ENCODE results near the gene TBL3.
"Not testable (repeated sequence)": the region's sequence is repeated elsewhere in the genome, so short reads cannot be mapped to it uniquely, and the experiment has no call there.

TBL3 gene

GRCh38 chr16:1949507-1949906 lies 22.3 kb upstream of the TBL3 start:
- TF ChIP-seq CTCF (IDR thresholded peaks at IDR 0.05; ENCODE audit: poor library complexity, severe bottlenecking): no peak
- no peak overlapping the region for H3K4me3 ChIP-seq (ENCODE audit: severe bottlenecking)
- H3K27ac ChIP-seq (ENCODE audit: poor library complexity, severe bottlenecking): no peak overlapping the region
- no peaks in the 10 kb centered on the region for H3K27me3 ChIP-seq (ENCODE audit: insufficient read depth, poor library complexity, severe bottlenecking)
- ATAC-seq (ENCODE audit: low read depth): no peak
- H3K36me3 ChIP-seq (ENCODE audit: low read depth): no peaks in the 10 kb centered on the region
- H3K9me3 ChIP-seq (ENCODE audit: severe bottlenecking): no peaks in the 10 kb centered on the region
- peaks cover 8% of the 10 kb centered on the region for H3K4me1 ChIP-seq (ENCODE audit: insufficient read depth, poor library complexity, severe bottlenecking)
- DNase-seq (ENCODE audit: low spot score): no peak

GRCh38 chr16:1950047-1950446 lies 21.8 kb upstream of the TBL3 start:
- TF ChIP-seq CTCF (IDR thresholded peaks at IDR 0.05; ENCODE audit: poor library complexity, severe bottlenecking): no peak
- no peaks in the 10 kb centered on the region for H3K9me3 ChIP-seq (ENCODE audit: severe bottlenecking)
- no peak overlapping the region for H3K4me3 ChIP-seq (ENCODE audit: severe bottlenecking)
- ATAC-seq (ENCODE audit: low read depth) (peak; percentile 80), DNase-seq (ENCODE audit: low spot score) (peak; percentile 74)
- H3K4me1 ChIP-seq (ENCODE audit: insufficient read depth, poor library complexity, severe bottlenecking): peaks cover 8% of the 10 kb centered on the region
- no peak overlapping the region for H3K27ac ChIP-seq (ENCODE audit: poor library complexity, severe bottlenecking)
- no peaks in the 10 kb centered on the region for H3K27me3 ChIP-seq (ENCODE audit: insufficient read depth, poor library complexity, severe bottlenecking)
- no peaks in the 10 kb centered on the region for H3K36me3 ChIP-seq (ENCODE audit: low read depth)

- no peak for ATAC-seq (ENCODE audit: low read depth)
- H3K36me3 ChIP-seq (ENCODE audit: low read depth): no peaks in the 10 kb centered on the region
- no peak overlapping the region for H3K4me3 ChIP-seq (ENCODE audit: severe bottlenecking)
- DNase-seq (ENCODE audit: low spot score): no peak
- no peaks in the 10 kb centered on the region for H3K27me3 ChIP-seq (ENCODE audit: insufficient read depth, poor library complexity, severe bottlenecking)
- H3K27ac ChIP-seq (ENCODE audit: poor library complexity, severe bottlenecking): no peak overlapping the region
- H3K4me1 ChIP-seq (ENCODE audit: insufficient read depth, poor library complexity, severe bottlenecking): peaks cover 8% of the 10 kb centered on the region
- H3K9me3 ChIP-seq (ENCODE audit: severe bottlenecking): no peaks in the 10 kb centered on the region
- TF ChIP-seq CTCF (IDR thresholded peaks at IDR 0.05; ENCODE audit: poor library complexity, severe bottlenecking): no peak
Measured at GRCh38 chr16:1950559-1950958, 21.3 kb upstream of the TBL3 start.

- no peaks in the 10 kb centered on the region for H3K36me3 ChIP-seq (ENCODE audit: low read depth)
- H3K27ac ChIP-seq (ENCODE audit: poor library complexity, severe bottlenecking): no peak overlapping the region
- no peaks in the 10 kb centered on the region for H3K27me3 ChIP-seq (ENCODE audit: insufficient read depth, poor library complexity, severe bottlenecking)
- no peak for TF ChIP-seq CTCF (IDR thresholded peaks at IDR 0.05; ENCODE audit: poor library complexity, severe bottlenecking)
- DNase-seq (ENCODE audit: low spot score) (peak; percentile 60), ATAC-seq (ENCODE audit: low read depth) (no peak)
- H3K4me3 ChIP-seq (ENCODE audit: severe bottlenecking): no peak overlapping the region
- H3K9me3 ChIP-seq (ENCODE audit: severe bottlenecking): no peaks in the 10 kb centered on the region
- H3K4me1 ChIP-seq (ENCODE audit: insufficient read depth, poor library complexity, severe bottlenecking): peaks cover 8% of the 10 kb centered on the region
Measured at GRCh38 chr16:1953734-1954133, 18.1 kb upstream of the TBL3 start.

- not testable (repeated sequence) for H3K4me1 ChIP-seq (ENCODE audit: insufficient read depth, poor library complexity, severe bottlenecking); ATAC-seq (ENCODE audit: low read depth); H3K9me3 ChIP-seq (ENCODE audit: severe bottlenecking); H3K27me3 ChIP-seq (ENCODE audit: insufficient read depth, poor library complexity, severe bottlenecking); H3K27ac ChIP-seq (ENCODE audit: poor library complexity, severe bottlenecking); H3K4me3 ChIP-seq (ENCODE audit: severe bottlenecking)
- peaks cover 15% of the 10 kb centered on the region for H3K36me3 ChIP-seq (ENCODE audit: low read depth)
- peak; percentile 49 for DNase-seq (ENCODE audit: low spot score)
Measured at GRCh38 chr16:1957434-1958142, 14.3 kb upstream of the TBL3 start.

GRCh38 chr16:1958143-1958491 lies 13.7 kb upstream of the TBL3 start:
- not testable (repeated sequence) for ATAC-seq (ENCODE audit: low read depth); H3K27ac ChIP-seq (ENCODE audit: poor library complexity, severe bottlenecking); H3K27me3 ChIP-seq (ENCODE audit: insufficient read depth, poor library complexity, severe bottlenecking); H3K9me3 ChIP-seq (ENCODE audit: severe bottlenecking); H3K4me3 ChIP-seq (ENCODE audit: severe bottlenecking)
- H3K36me3 ChIP-seq (ENCODE audit: low read depth): peaks cover 20% of the 10 kb centered on the region
- peaks cover 14% of the 10 kb centered on the region for H3K4me1 ChIP-seq (ENCODE audit: insufficient read depth, poor library complexity, severe bottlenecking)
- peak; percentile 33 for DNase-seq (ENCODE audit: low spot score)
